Sigmoid colon (tissue), 4 donors: ENCODE measurements around the gene FIBCD1.

Experiments
- EP300 ChIP-seq, 4 donors: sonication (generic); formaldehyde crosslinking; IDR thresholded peaks; one replicate each; pipeline ENCODE4 v1.6.1; 2017; ENCODE audit warnings: antibody characterized with exemption in 4 of 4
- POLR2A ChIP-seq, 2 donors: fragments of 450-650 bp; IDR thresholded peaks; one replicate each; pipeline ENCODE4 v1.6.1; 2016; ENCODE audit warnings: antibody characterized with exemption in 2 of 2, mild to moderate bottlenecking in 2 of 2, moderate library complexity in 2 of 2
- POLR2AphosphoS5 ChIP-seq, 4 donors: sonication (generic); formaldehyde crosslinking; IDR thresholded peaks; one replicate each; pipeline ENCODE4 v1.6.1; 2017; ENCODE audit warnings: antibody characterized with exemption in 4 of 4
- TF ChIP-seq, protein P1 (sequence below), 4 experiments: fragments of 450-650 bp in 3 of 4; fragments of 200-600 bp in 1 of 4; IDR thresholded peaks; one replicate each; pipeline ENCODE4 v1.5.1; 2016 to 2019; ENCODE audit warnings: antibody characterized with exemption in 4 of 4, mild to moderate bottlenecking in 3 of 4, moderate library complexity in 2 of 4

DNA sequence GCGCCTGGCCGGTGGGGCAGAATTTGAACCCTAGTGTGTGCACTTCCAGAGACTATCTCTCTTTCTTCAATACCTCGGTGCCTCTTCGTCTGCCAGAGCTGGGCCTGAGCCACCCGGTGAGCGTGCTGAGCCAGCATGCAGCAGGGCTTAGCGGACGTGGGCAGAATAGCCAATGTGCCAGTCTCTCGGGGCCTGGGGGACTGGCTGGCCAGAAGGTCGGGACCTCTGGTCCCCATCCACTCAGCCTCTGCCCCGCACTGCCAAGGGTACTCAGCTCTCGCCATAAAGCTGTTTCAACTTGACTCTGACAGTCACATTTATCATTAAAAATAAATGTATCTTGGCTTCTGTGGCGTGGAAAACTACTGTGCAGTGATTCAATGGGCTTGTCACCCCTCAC lies 4.2 kb upstream of the FIBCD1 start:
- TF ChIP-seq POLR2A (IDR thresholded peaks at IDR 0.05) = no peak
- no peak for TF ChIP-seq POLR2AphosphoS5 (IDR thresholded peaks at IDR 0.05)
- TF ChIP-seq, protein P1, sequence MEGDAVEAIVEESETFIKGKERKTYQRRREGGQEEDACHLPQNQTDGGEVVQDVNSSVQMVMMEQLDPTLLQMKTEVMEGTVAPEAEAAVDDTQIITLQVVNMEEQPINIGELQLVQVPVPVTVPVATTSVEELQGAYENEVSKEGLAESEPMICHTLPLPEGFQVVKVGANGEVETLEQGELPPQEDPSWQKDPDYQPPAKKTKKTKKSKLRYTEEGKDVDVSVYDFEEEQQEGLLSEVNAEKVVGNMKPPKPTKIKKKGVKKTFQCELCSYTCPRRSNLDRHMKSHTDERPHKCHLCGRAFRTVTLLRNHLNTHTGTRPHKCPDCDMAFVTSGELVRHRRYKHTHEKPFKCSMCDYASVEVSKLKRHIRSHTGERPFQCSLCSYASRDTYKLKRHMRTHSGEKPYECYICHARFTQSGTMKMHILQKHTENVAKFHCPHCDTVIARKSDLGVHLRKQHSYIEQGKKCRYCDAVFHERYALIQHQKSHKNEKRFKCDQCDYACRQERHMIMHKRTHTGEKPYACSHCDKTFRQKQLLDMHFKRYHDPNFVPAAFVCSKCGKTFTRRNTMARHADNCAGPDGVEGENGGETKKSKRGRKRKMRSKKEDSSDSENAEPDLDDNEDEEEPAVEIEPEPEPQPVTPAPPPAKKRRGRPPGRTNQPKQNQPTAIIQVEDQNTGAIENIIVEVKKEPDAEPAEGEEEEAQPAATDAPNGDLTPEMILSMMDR (IDR thresholded peaks at IDR 0.05) = no peak
- TF ChIP-seq EP300 (IDR thresholded peaks at IDR 0.05) = no peak
